Endothelial cell of hepatic sinusoid (primary cell): Measurements from ENCODE around the gene TGFBR2.
"Not testable (repeated sequence)": the region's sequence is repeated elsewhere in the genome, so short reads cannot be mapped to it uniquely, and the experiment has no call there.

ENCODE experiments used
- in situ Hi-C: cut with HindIII; loops from 2 replicates; pipeline ENCODE4 v1.10.0; 2017; ENCODE audit warnings: low sequenced_read_pairs

Gene TGFBR2

DNA sequence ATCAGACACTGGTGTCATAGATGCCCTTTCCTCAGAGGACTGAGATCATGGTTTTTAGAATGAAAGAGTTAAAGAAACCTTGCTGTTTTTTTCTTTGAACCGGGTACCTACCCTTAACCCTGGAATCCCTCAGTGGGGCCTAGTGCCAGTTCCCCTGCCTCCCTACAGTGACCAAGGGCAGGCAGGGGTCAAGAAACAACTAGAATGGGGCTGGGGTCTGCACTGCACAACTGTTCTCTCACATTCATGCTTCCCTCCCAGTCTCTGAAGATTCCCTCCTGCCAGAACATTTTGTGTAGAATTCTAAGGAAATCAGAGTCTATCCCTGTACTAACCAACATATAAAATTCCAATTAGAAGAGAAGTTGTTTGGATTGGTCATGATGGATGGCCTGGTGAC, 47.9 kb downstream of the TGFBR2 start:
- in situ Hi-C loops = no loop called here

DNA sequence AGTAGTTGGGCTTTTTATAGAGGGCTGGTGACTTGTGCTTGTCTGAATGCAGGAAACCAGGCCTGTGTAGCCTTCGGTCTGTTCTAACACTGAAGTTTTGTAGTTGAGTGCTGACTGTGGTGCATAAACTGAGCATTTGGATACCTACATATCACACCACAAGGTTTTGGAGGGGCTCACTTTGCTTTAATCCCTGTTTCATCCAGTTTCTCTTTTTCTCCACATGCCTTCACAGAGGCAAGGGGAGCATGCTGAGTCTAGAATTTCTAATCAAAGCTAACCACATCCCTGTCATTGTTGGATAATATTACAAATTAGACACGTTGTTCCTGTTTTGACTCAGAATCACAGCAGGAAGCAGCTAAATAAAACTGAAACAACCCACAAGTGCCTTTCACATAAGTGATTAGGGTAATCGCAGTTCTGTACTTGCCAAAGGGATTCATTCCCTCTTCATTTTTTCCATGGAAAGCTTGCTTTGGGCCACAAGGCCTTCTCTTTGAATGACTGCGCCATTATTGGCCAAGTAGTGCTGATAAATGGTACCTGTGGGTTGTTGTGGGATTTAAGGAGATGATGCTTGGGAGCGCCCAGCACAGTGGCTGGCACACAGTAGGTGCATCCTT, 48.9 kb downstream of the TGFBR2 start:
- in situ Hi-C loops = no loop called here

DNA sequence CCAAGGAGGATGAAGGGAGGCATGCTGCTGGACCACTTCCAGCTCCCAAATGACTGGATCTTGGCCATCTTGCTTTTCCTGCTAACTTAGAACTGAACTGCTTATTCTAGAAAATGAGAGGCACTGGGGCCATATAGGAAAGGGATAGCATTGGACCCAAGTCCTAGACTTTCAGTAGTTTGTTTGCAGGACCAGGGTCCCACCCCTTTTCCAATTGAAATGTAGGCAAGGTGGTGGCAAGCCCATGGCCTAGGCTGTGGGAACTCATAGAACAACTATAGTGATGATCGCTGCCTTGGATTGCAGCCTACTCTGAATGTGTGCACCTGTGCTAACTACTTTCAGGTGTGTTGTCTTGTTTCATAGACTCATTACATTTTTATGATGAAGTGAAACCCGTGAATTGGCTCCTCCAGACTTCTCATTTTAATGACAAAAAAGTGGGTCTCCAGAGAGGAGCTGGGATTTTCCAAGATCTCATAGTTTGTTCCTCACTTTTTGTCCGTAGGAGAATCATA, 50.3 kb downstream of the TGFBR2 start:
- in situ Hi-C loops = no loop called here

DNA sequence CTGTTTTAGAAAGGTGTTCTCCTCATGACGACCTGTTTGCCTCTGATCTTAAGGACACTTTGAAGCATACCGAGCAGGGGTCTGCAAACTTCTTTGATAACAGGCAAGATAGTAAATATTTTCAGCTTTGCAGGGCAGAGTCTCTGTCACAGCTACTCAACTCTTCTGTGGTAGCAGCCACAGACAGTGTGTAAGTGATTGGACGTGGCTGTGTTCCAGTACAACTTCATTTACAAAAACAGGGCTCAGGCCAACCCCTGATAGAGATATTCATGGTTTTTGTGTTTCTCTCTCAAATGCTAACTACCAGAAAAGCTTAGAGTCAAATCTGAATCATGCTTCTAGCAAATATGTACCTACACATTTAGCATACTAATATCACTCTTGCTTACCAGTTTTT, 51.5 kb downstream of the TGFBR2 start:
- in situ Hi-C loops = no loop called here

DNA sequence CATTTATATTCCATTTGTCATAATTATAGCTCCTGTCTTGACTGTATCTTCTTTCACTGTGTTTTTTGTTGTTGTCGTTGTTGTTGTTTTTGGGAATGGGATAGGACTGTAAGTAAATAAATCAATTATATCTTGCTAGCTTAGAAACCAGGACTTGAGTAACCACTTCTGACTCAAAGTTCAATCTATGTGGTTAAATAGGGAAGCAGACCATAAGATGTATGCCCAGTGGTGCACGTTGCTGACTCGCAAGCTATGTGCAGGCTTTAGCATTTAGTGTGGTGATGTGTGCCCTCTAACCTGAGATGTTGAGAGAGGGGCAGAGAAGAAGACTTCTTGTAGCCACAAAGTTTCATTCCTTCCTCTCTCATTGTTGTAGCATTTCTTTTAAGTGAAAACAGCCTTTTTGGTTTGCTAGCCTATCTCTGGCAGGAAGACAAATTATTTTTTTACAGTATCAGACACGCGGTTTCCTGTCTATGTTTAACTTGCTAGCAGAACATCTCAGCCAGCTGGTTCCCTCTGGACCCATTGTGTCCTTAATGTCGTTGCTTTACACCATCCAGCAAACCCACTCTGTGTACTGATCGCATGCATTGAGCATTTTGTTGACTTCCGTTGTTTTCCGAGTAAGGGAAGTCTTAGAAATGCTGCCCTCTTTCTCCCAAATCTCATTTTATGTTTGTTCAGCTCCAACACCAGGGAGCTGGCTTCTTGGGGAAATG, 52.1 kb downstream of the TGFBR2 start:
- in situ Hi-C loops = no loop called here

DNA sequence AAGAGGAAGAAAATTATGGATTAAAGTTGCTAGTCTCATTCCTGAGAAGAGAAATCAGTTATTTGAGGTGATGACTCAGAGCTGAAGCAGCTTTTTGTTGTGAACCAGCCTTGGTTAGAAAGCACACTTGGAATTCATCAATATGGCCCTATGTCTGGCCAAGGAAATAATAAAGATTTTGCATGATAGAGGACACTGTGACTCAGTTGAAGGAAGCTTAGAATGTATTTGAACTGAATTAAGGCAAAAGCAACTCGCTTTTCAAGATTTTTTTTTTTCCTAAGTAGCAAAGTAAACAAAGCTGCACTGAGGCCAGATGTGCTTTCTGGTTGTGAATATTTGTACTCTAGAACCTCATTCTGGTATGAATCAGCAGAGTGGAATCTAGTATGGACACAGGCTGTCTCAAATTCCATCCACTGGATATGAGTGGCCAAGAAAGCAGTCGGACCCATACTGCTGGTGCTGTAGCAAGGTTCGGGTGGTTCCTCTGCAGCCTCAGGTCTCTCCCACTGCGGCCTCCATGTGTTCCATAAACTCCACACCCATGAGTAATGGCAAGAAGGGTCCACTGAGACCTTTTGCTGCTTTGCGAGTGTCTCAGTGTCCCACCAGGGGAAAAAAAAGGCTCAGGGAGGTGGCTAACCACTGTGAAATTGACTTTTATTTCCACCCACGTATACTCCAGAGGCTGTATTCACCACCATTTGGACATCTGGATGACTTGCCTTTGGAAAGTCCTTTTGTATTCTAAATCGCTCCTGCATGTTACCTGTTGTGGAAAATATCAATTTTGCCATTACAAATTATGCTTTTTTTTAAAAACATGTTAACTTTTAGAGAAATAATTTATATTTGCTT, 53.1 kb downstream of the TGFBR2 start:
- in situ Hi-C loops = no loop called here

DNA sequence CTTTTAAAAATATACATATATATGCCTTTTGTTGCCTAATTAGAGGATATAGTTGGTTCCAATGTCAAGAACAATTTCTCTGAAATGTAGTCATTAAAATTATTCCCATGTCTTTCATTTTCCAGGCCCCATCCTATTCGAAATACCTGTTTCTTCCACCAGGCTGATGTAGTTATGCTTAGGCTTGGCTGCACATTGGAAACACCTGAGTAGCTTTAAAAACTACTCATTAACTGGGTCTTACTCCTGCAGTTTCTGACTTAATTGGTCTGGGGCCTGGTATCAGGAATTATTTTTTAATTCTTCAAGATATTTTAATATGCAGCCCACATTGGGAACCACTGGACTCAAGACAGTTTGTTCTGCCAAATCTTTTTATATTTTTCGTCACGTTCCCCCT, 53.7 kb downstream of the TGFBR2 start:
- in situ Hi-C loops = no loop called here

DNA sequence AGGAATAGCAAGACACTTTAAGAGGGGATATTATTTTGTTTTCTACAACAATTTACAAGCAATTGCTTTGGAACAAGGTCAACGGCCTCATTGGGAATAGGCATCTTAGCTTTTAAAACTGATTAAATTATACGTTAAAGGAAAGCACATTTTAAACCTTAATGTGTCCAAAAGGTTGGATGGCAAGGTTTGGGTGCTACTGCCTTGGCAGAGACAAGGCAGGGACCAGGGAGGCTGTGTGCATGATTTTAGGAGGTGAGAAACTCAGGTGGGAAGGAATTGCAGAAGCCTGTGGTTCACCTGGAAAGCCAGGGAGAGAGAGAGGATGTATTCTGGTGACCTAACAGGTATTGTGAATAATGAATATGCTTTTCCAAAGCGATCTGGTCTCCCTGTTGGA, 54.3 kb downstream of the TGFBR2 start:
- in situ Hi-C loops = no loop called here

GRCh38 chr3:30661098-30661873, 54.9 kb downstream of the TGFBR2 start:
- in situ Hi-C loops = no loop called here

GRCh38 chr3:30662836-30663235, 56.4 kb downstream of the TGFBR2 start:
- in situ Hi-C loops = no loop called here

GRCh38 chr3:30663533-30664241, 57.3 kb downstream of the TGFBR2 start:
- in situ Hi-C loops = no loop called here

DNA sequence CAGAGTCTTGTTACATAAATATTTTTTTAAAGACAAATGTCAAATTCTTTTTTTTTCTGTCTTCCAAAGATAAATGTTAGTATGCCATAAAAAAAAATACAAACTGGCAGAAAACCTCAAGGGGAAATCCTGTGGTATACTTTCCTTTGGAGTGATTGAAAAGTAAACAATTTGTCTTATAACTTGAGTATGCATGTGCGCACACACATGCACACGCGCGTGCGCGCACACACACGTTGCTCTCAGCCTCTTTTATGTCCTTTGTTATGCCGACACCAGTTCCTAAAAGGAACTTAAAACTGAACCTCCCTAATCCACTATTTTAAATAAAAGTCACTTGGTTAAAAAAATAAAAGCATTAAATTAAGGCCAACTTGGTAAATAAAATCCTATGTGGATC, 58.1 kb downstream of the TGFBR2 start:
- in situ Hi-C loops = no loop called here

GRCh38 chr3:30664884-30665283, 58.5 kb downstream of the TGFBR2 start:
- in situ Hi-C loops = no loop called here

- in situ Hi-C loops = no loop called here
These were observed 59.1 kb downstream of the TGFBR2 start for GRCh38 chr3:30665539-30665938.

GRCh38 chr3:30666572-30667279, 60.3 kb downstream of the TGFBR2 start:
- in situ Hi-C loops = no loop called here

DNA sequence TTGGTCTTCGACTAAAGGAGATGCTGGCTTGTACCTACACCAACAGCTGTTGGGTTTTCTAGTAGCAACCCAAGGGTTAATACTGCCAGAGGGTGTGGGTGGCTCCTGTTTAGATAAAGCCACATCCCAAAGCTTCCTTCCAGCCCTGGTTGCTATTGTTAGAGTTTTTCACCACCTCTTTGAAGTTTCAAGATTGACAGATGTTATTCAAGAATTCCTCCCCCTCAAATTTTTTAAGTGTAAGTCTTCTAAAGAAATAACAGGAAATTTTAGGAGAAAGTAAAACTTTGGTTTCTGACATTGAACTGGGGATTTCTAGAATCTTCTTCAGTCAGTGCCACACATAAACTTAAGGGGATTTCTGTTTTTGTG, 60.9 kb downstream of the TGFBR2 start:
- in situ Hi-C loops = no loop called here

- in situ Hi-C loops = no loop called here
These were observed 61.7 kb downstream of the TGFBR2 start for GRCh38 chr3:30668051-30668609.

DNA sequence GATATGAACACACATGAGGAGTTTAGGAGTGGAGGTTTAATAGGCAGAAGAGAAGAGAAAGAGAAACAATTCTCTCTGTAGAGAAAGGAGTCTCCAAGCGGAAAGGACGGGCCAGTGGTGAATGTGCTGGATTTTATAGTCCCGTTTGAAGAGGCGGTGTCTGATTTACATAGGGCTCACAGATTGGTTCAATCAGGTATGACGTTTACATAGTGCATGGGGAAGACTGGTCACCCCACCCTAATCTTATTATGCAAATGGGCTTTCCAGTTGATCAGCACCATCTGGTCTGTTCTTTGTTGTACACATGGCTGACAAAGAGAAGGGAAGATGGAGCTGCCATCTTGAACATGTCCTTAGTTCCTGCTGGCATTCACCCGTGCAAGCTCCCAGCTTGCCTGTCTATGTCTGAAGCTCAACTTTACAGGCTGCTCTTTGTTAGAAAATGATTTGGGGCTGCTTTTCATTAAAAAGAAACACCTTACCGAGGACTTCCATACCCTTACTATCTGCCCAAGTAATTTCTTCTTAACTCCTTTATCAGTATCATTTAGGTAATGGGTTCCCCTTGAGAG, 63.0 kb downstream of the TGFBR2 start:
- in situ Hi-C loops = not testable (repeated sequence)

DNA sequence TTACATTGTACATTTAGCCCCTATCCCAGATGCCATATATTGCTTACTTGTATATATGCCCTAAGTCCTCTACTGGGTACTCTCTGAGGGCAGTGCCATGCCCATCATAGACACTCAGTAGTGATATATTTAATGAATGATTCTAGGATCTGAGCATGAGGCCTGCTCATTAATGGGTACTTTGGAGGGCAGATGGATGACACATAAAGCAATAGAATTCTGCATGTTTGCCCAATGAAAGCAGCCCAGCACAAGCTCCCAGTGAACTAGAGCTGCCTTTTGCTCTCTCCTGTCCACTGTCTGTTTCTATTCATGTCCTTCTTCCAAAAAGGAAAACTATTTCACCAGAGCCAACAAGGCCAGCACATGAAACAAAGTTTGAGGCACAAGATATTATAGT, 63.9 kb downstream of the TGFBR2 start:
- in situ Hi-C loops = no loop called here
